Breast epithelium (tissue), 3 donors: ENCODE results near the gene MRPL11.

Experiments used
- CTCF ChIP-seq, 3 donors: fragments of 450-650 bp; IDR thresholded peaks; one replicate each; pipeline ENCODE4 v1.5.1; 2016 to 2017; ENCODE audit warnings: antibody characterized with exemption in 3 of 3, mild to moderate bottlenecking in 3 of 3, moderate library complexity in 3 of 3
- POLR2A ChIP-seq: fragments of 450-650 bp; IDR thresholded peaks from one replicate; pipeline ENCODE4 v1.6.1; 2016; ENCODE audit warnings: antibody characterized with exemption, mild to moderate bottlenecking, moderate library complexity

DNA sequence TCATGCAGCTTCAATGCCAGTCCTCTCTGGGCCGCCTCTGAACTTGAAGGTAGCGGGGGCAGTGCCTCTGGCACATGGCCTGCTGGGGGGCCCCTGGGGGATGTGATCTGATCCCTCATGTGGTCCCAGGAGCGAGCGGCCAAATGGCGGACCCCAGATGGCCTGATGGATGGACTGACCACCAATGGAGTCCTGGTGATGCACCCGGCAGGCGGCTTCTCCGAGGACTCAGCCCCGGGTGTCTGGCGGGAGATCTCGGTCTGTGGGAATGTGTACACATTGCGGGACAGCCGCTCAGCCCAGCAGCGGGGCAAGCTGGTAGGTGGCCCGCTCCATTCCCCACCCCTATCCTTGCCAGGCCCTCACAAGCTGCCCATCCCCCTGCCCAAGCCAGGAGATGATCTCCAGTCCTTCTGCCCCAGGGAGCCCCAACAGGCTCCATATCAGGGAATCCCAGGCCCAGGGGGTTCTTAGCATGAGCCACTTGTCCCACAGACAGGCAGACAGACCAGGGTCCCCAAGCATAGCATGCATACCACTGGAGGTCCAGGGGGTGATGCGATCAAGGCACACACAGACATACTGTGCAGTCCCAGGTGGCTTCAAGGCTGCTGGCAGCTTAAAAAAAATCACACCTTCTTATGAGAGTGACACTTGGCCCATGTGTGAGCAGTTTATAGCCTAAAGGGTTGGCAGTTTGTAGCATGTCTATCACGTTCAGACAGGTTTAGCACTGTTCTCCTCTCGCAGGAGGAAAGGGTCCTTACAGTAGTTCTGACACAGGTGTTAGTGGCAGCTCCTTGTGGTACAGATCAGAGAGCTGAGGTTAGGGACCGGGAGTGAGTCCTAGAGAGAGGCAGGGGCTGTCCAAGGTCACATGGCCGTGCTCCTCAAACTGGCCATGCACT lies 35.2 kb upstream of the MRPL11 start:
- TF ChIP-seq POLR2A (no peak), CTCF (IDR thresholded peaks at IDR 0.05) (no peak)
